Pancreas (tissue), 10 donors: ENCODE data around the gene GUCY1A2. TPM values are rescaled to one million over a fixed set of nuclear protein-coding genes. Genes with fewer than 3 reads are reported as not detected.

Experiments
- ATAC-seq, 4 donors: fragments of 200-7000 bp; cut with Tn5 transposase; one replicate each; pipeline versions ENCODE4 v1.8.0 to v1.9.1; 2020; ENCODE audit warnings: mild to moderate bottlenecking in 4 of 4, moderate library complexity in 4 of 4
- DNase-seq, 6 donors: peaks; one replicate each; pipeline ENCODE4 v3.0.0-alpha.2; 2020
- FAIRE-seq: peaks from 2 replicates; lab custom pipeline; 2012; peaks lifted over from hg19 to GRCh38; lab: Jason Lieb, UNC
- H3K27ac ChIP-seq, 4 donors: fragments of 200-600 bp; sonication (generic); 1 replicate in 3 of 4; 2 replicates in 1 of 4; pipeline versions ENCODE4 v1.5.0 to v1.8.0; 2020
- H3K27me3 ChIP-seq, 4 donors: fragments of 200-600 bp; one replicate each; pipeline ENCODE4 v1.8.0; 2021
- H3K36me3 ChIP-seq, 3 donors: fragments of 200-600 bp; sonication (generic) in 1 of 3; one replicate each; pipeline versions ENCODE4 v1.5.0 to v1.8.0; 2020 to 2021
- H3K4me1 ChIP-seq, 3 donors: fragments of 200-600 bp; one replicate each; pipeline ENCODE4 v1.8.0; 2021
- H3K4me3 ChIP-seq, 4 donors: fragments of 200-600 bp; sonication (generic) in 2 of 4; one replicate each; pipeline versions ENCODE4 v1.5.0 to v1.8.0; 2020 to 2021
- H3K9me3 ChIP-seq, 4 donors: fragments of 200-600 bp; one replicate each; pipeline ENCODE4 v1.8.0; 2021
- WGBS, 2 donors: extraction: QIAGEN DNeasy Blood & Tissue Kit; methylation state at CpG; one replicate each; pipeline ENCODE4 v1.1.7; 2013; 5-methylcytosine and 5-hydroxymethylcytosine counted together
- intact Hi-C, 3 donors: fragments of 100-400 bp; cut with DNase I; formaldehyde crosslinking; loops; one replicate each; pipeline versions ENCODE4 v1.11.1 to v1.14.2; 2022
- polyA plus RNA-seq, 2 donors: library from polyadenylated mRNA; stranded (reverse); fragments of 200-250 nt; gene quantifications; one replicate each; pipeline ENCODE4 v1.2.3, GENCODE V29; 2013
- total RNA-seq, 6 donors: library from RNA; stranded (reverse); fragmentation: NEBNext Ultra II Directional in 4 of 6; extraction: Animal tissue kit (Norgen Biotek cat#: 25700) in 4 of 6; gene quantifications; one replicate each; pipeline versions ENCODE4 v1.2.1 to v1.2.4, GENCODE V29; 2021 to 2023
- TF ChIP-seq, protein P1 (sequence below), 4 donors: fragments of 200-600 bp; sonication (generic) in 3 of 4; IDR thresholded peaks; one replicate each; pipeline versions ENCODE4 v1.5.0 to v1.8.0; 2021; ENCODE audit warnings: antibody characterized with exemption in 4 of 4
- donor health status: healthy with polysubstance abuse.
- donor health status: DM: no; HTN: no; CAD: no; lungs with moderate emphysema.
- donor health status: DM: no; HTN: no; CAD: no.
- donor health status: control.
- donor health status: control.
- donor health status: Bipolar disorder and iron deficiency.
- donor health status: DM: yes; HTN: yes; CAD: no.
- donor health status: DM: no; HTN: no; CAD: no.
- donor health status: DM: no; HTN: no; CAD: no.
- donor health status: DM: yes; HTN: yes; CAD: no.

GUCY1A2 gene
- total and polyA plus RNA-seq, 8 donors, result 1.1 to 14.5 (median 7.9) TPM

DNA sequence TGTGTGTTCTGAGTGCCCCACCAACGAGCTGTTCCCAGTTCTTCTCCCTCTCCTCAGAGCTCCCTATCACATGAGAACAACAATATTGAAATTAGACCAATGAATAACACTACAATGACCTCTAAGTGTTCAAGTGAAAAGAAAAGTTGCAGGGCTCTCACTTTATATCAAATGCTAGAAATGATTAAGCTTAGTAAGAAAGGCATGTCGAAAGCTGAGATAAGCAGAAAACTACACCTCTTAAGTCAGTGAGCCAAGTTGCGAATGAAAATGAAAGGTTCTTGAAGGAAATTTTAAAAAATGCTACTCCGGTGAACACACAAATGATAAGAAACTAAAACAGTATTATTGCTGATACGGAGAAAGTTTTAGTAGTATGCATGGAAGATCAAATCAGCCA is 199.8 kb downstream of the GUCY1A2 start:
- DNase-seq, result no peak
- H3K27me3 ChIP-seq, result no peaks in the 10 kb centered on the region
- no peak for FAIRE-seq
- H3K9me3 ChIP-seq, result no peaks in the 10 kb centered on the region
- H3K4me1 ChIP-seq, result no peaks in the 10 kb centered on the region
- TF ChIP-seq, protein P1, sequence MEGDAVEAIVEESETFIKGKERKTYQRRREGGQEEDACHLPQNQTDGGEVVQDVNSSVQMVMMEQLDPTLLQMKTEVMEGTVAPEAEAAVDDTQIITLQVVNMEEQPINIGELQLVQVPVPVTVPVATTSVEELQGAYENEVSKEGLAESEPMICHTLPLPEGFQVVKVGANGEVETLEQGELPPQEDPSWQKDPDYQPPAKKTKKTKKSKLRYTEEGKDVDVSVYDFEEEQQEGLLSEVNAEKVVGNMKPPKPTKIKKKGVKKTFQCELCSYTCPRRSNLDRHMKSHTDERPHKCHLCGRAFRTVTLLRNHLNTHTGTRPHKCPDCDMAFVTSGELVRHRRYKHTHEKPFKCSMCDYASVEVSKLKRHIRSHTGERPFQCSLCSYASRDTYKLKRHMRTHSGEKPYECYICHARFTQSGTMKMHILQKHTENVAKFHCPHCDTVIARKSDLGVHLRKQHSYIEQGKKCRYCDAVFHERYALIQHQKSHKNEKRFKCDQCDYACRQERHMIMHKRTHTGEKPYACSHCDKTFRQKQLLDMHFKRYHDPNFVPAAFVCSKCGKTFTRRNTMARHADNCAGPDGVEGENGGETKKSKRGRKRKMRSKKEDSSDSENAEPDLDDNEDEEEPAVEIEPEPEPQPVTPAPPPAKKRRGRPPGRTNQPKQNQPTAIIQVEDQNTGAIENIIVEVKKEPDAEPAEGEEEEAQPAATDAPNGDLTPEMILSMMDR (IDR thresholded peaks at IDR 0.05), result no peak
- intact Hi-C loops, result no loop called here
- no peaks in the 10 kb centered on the region for H3K36me3 ChIP-seq
- WGBS, 2 donors, result 58 to 69% methylated on average over 5 of the region's 5 CpGs
- no peak for ATAC-seq
- no peak overlapping the region for H3K4me3 ChIP-seq
- H3K27ac ChIP-seq, result no peak overlapping the region

DNA sequence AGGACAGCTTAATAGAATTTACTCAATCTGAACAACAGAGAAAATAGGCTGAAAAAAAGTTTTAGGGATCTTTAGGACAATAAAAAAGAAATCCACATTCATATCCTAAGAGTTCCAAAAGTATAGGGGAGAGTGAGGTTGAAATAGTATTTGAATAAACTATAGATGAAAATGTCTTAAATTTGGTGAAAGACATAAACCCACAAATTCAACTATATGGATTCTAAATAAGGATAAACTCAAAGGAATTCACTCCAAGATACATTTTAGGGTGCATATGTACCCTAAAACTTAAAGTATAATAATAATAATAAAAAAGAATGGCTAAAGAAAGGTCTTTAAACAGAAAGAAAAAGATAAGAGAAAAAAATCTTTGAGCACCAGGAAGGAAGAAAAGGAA is 203.1 kb downstream of the GUCY1A2 start:
- Histone ChIP-seq H3K27me3 (no peaks in the 10 kb centered on the region), H3K4me3 (no peak overlapping the region), H3K9me3 (no peaks in the 10 kb centered on the region), H3K27ac (no peak overlapping the region), H3K36me3 (no peaks in the 10 kb centered on the region), H3K4me1 (no peaks in the 10 kb centered on the region)
- intact Hi-C loops, result no loop called here
- DNase-seq (no peak), FAIRE-seq (no peak), ATAC-seq (no peak)
- TF ChIP-seq, protein P1 (IDR thresholded peaks at IDR 0.05), result no peak

DNA sequence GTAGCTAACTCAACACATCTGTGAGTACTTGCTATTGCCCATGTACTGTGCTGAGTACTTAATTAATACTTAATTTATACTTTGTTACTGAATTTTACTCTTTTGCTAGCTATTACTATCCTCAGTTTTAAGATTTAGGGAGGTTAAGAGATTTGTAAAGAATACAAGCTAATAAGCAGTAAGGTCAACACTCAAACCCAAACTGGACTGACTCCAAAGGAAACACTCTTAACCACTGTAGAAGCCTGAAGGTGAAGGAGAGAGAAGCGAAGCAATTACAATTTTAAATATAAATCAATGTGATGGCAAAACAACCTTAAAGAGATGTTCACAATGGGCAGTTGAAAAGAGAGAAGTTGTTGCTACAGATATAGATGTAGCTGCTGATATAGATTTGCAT is 204.5 kb downstream of the GUCY1A2 start:
- FAIRE-seq (no peak), DNase-seq (no peak), ATAC-seq (no peak)
- H3K27ac ChIP-seq, result no peak overlapping the region
- H3K9me3 ChIP-seq, result no peaks in the 10 kb centered on the region
- no peaks in the 10 kb centered on the region for H3K27me3 ChIP-seq
- H3K36me3 ChIP-seq, result no peaks in the 10 kb centered on the region
- TF ChIP-seq, protein P1 (IDR thresholded peaks at IDR 0.05), result no peak
- no peaks in the 10 kb centered on the region for H3K4me1 ChIP-seq
- H3K4me3 ChIP-seq, result no peak overlapping the region
- 59 to 75% methylated on average over 1 of the region's 1 CpG for WGBS, 2 donors
- intact Hi-C loops, result no loop called here

DNA sequence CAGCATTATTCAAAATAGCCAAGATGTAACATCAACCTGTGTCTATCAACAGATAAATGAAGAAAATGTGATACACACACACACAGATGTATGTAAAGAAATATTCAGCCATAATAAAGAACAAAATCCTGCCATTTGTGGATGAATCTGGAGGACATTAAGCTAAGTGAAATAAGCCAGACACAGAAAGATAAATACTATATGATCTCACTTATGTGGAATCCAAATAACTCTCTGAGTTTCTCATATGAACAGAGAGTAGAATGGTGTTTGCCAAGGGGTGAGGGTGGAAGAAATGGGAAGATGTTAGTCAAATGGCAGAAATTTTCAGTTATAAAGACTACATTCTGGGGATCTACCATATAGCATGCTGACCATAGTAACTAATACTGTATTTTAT is 224.2 kb downstream of the GUCY1A2 start:
- intact Hi-C loops, result no loop called here
- Histone ChIP-seq H3K4me3 (no peak overlapping the region), H3K9me3 (no peaks in the 10 kb centered on the region), H3K27me3 (no peaks in the 10 kb centered on the region), H3K27ac (no peak overlapping the region), H3K36me3 (no peaks in the 10 kb centered on the region), H3K4me1 (no peaks in the 10 kb centered on the region)
- DNase-seq (no peak), ATAC-seq (no peak), FAIRE-seq (no peak)
- TF ChIP-seq, protein P1 (IDR thresholded peaks at IDR 0.05), result no peak

DNA sequence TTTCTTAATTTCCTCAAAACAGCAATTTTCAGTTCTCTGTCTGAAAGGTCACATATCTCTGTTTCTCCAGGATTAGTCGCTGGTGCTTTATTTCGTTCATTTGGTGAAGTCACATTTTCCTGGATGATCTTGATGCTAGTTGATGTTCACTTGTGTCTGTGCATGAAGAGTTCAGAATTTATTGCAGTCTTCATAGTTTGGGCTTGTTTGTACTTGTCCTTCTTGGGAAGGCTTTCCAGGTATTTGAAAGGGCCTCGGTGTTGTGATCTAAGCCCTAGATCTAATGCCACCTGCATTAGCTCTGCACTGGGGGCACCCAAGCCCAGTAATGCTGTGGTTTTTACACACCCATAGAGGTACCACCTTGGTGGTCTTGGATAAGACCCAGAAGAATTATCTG is 228.9 kb downstream of the GUCY1A2 start:
- Histone ChIP-seq H3K27me3 (no peaks in the 10 kb centered on the region), H3K27ac (no peak overlapping the region), H3K4me3 (no peak overlapping the region), H3K36me3 (no peaks in the 10 kb centered on the region), H3K4me1 (no peaks in the 10 kb centered on the region), H3K9me3 (no peaks in the 10 kb centered on the region)
- DNase-seq (no peak), ATAC-seq (no peak), FAIRE-seq (no peak)
- intact Hi-C loops, result no loop called here
- 84 to 98% methylated on average over 3 of the region's 3 CpGs for WGBS, 2 donors
- TF ChIP-seq, protein P1 (IDR thresholded peaks at IDR 0.05), result no peak
